GM08714 (cell line): ENCODE results near the gene AIMP2.
"Not testable (repeated sequence)": the region's sequence is repeated elsewhere in the genome, so short reads cannot be mapped to it uniquely, and the experiment has no call there.

Experiments
- H3K4me3 ChIP-seq: fragments of 200-500 bp; sonication (Bioruptor generic); 2 replicates; pipeline ENCODE4 v1.5.1; 2014; ENCODE audit warnings: mild to moderate bottlenecking, low read length, inconsistent platforms
- ZNF274 ChIP-seq: IDR thresholded peaks from 2 replicates; pipeline ENCODE4 v1.6.1; 2012; ENCODE audit warnings: mild to moderate bottlenecking, low read depth, low read length

Gene AIMP2

GRCh38 chr7:6008668-6009611 lies at the start of gene AIMP2, which contains the start of gene PMS2:
Gene AIMP2 (plus strand): TSS chr7:6009272. CDS start chr7:6009364, 92 bp downstream.
Gene PMS2 (minus strand): TSS chr7:6009049. CDS start chr7:6009019, 30 bp downstream.
- no peak for TF ChIP-seq ZNF274
- H3K4me3 ChIP-seq, result peak within 1 kb of the TSS; percentile 74

DNA sequence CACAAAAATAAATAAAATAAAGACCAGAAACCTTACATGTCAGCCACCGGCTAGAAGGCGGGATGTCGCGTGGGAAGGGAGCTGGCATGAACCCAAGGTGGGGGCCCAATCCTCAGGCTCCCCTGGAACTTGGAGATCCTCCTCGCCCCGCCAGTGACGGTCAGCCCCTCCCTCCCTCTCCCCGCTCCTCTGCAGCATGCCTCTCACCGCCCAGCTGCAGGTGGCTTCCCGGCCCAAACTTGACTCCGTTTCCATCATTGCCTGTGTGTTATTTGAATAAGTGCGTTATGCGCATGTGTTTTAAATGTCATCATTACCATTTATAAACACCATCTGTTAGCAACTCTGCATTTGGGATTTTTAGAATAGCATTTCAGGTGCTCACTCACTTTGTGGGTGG lies 45.9 kb upstream of the AIMP2 start:
- not testable (repeated sequence) for H3K4me3 ChIP-seq

DNA sequence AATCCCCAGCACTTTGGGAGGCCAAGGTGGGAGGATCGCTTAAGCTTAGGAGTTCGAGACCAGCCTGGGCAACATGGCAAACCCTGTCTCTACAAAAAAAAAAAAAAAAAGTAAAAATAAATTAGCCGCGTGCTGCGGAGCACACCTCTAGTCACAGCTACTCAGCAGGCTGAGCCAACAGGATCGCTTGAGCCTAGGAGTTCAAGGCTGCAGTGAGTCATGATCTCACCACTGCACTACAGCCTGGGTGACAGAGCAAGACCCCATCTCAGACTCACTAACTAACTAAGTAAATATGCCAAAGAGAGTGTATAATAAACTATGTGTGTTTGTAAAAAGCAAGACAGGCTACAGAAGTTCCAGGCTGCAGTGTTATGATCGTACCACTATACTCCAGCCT lies 45.3 kb upstream of the AIMP2 start:
- H3K4me3 ChIP-seq, result not testable (repeated sequence)

GRCh38 chr7:5970347-5970911 lies 38.6 kb upstream of the AIMP2 start, which contains the start of gene RSPH10B:
Gene RSPH10B (minus strand): TSS chr7:5970689. CDS start chr7:5967116, 3,573 bp downstream.
- H3K4me3 ChIP-seq, result not testable (repeated sequence)

- not testable (repeated sequence) for H3K4me3 ChIP-seq
These were observed 35.5 kb upstream of the AIMP2 start for GRCh38 chr7:5973580-5973979.

DNA sequence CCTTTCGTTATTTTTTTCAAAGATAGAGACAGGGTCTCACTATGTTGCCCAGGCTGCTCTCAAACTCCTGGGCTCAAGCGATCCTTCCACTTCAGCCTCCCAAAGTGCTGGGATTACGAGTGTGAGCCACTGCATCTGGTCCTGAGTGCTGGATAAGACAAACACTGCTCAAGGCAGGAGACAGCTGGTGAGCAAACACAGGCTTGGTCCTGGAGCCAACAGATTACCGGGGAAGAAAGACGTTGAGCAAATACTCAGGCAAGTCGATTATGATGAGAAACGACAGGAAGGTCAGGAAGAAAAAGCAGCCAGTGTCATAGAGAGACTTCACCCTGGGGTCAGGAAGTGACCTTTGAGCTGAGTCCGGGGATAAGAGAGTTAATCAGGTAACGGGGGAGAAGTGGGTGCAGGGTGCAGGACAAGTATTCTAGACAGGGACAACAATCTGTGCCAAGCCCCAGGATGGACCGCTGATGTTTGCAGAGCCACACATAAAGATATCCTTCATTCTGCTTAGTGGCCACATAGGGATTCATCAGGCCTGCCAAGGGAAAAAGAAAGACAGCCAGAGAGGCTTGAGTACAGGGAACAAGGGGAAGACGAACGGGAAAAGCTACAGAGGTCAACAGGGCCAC lies 29.3 kb upstream of the AIMP2 start:
- not testable (repeated sequence) for H3K4me3 ChIP-seq

DNA sequence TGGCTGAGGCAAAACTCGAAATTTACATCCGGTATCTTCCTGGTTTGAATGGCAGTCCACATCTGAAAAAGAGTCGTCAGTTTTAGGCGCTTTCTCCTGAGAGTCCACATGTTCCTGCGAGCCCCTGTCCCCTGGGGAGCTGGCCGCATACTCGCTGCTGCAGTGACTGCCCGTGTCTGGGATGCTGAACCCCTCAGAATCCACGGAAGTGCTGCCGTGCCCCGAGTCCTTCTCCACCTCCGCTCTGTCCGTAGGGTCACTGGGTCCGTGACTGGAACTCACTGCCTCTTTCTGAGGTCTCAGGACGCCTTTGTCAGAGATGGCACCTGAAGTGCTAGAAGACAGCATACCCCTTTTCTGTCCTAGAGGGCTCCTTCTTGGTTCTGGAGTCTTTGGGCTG lies 22.0 kb upstream of the AIMP2 start:
- not testable (repeated sequence) for H3K4me3 ChIP-seq

DNA sequence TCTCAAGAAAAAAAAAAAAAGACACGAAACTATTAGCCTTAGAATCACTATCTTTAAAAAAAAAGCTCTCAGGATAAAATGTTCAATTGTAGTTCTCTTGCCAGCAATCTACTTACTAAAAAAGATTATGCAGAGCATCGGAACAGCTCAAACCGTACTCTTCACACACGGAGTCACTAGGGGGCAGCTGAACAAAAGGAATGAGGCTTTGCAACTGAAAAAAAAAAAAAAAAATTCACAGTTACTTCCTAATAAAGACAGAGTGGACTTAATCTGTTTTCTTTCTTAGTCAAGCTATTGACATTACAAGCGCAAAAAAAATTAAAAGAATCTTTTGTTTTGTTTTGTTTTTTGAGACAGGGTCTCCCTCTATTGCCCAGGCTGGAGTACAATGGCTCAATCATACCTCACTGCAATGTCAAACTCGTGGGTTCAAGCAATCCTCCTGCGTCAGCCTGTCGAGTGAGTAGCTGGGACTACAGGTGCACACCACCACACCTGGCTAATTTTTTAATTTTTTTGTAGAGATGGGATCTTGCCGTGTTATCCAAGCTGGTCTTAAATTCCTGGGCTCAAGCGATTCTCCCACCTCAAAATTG lies 11.8 kb upstream of the AIMP2 start:
- H3K4me3 ChIP-seq, result no peak overlapping the region
- TF ChIP-seq ZNF274, result no peak

- TF ChIP-seq ZNF274, result no peak
- no peak overlapping the region for H3K4me3 ChIP-seq
These were observed 1.7 kb upstream of the AIMP2 start for GRCh38 chr7:6007386-6007785.

DNA sequence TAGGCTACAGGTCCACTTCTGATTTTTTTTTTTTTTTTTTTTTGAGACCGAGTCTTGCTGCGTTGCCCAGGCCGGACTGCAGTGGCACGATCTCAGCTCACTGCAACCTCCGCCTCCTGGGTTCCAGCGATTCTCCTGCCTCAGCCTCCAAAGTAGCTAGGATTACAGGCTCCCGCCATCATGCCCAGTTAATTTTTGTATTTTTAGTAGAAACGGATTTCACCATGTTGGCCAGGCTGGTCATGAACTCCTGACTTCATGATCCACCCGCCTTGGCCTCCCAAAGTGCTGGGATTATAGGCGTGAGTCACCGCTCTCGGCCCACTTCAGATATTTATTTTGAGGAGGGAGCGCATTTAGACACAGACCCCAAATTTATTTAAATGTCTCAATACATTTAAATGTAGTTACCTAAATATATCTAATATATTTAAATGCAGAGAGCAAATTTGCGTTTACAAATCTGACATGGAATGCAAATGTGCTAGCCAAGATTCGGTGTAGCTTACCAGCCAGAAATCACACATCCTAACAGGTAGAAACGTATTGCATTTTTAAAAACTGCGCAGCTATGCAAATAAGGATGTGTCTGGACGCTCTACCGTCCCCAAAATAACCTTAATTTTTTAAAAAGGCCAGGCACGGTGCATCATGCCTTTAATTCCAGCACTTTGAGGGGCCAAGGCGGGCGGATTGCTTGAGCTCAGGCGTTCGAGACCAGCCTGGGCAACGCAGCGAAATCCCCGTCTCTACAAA lies 1.1 kb upstream of the AIMP2 start:
- H3K4me3 ChIP-seq, result peak overlapping the region; percentile 74

GRCh38 chr7:6010370-6010769 lies 1.3 kb downstream of the AIMP2 start:
- peak overlapping the region; percentile 74 for H3K4me3 ChIP-seq

- no peak for TF ChIP-seq ZNF274
- H3K4me3 ChIP-seq, result no peak overlapping the region
These were observed 2.5 kb downstream of the AIMP2 start for GRCh38 chr7:6011541-6011940.

DNA sequence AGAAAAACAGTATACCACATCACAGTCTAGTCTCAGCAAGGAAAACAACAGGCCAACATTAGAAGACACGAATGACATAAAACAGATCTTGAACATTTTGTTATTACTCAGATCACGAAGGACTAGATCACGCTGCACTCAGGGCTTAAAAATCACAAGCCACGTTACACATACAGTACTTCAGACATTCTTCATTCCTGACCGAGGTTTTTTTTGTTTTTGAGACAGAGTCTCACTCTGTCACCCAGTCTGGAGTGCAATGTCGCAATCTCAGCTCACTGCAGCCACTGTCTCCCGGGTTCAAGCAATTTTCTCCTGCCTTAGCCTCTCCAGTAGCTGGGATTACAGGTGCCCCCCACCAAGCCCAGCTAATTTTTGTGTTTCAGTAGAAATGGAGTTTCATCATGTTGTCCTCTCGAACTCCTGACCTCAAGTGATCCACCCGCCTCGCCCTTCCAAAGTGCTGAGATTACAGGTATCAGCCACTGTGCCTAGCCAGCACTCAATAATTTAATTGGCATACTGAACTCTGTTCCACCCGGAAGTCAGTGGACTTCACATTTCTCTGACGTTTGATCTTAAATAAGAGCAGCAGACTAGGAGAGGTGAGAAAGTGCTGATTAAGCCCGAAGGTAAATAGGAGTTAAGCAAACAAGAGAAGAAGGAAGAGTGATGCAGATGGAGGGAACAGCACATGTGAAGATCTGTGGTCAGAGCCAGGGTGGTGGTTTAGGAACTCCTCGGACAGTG lies 3.5 kb downstream of the AIMP2 start:
- no peak overlapping the region for H3K4me3 ChIP-seq
- TF ChIP-seq ZNF274, result no peak
